BLaER1 (cell line): ENCODE measurements around the gene TMEM94.
"Not testable (repeated sequence)": the region's sequence is repeated elsewhere in the genome, so short reads cannot be mapped to it uniquely, and the experiment has no call there.

ENCODE experiments used
- H3K27ac ChIP-seq: shearing (Covaris generic); formaldehyde crosslinking; 2 replicates; pipeline ENCODE4 v1.8.1; 2022
- H3K27me3 ChIP-seq: shearing (Covaris generic); formaldehyde crosslinking; 2 replicates; pipeline ENCODE4 v1.8.1; 2022
- H3K36me3 ChIP-seq: shearing (Covaris generic); formaldehyde crosslinking; 2 replicates; pipeline ENCODE4 v1.8.1; 2022
- H3K4me1 ChIP-seq: shearing (Covaris generic); formaldehyde crosslinking; 2 replicates; pipeline ENCODE4 v1.8.1; 2022
- H3K4me2 ChIP-seq: shearing (Covaris generic); formaldehyde crosslinking; 2 replicates; pipeline ENCODE4 v1.8.1; 2022
- H3K4me3 ChIP-seq: shearing (Covaris generic); formaldehyde crosslinking; 2 replicates; pipeline ENCODE4 v1.8.1; 2022
- H3K9ac ChIP-seq: shearing (Covaris generic); formaldehyde crosslinking; 2 replicates; pipeline ENCODE4 v1.8.1; 2022
- H3K9me3 ChIP-seq: shearing (Covaris generic); formaldehyde crosslinking; 2 replicates; pipeline ENCODE4 v1.8.1; 2022
- H4K20me1 ChIP-seq: shearing (Covaris generic); formaldehyde crosslinking; 2 replicates; pipeline ENCODE4 v1.8.1; 2022
- Cebpa-rat ChIP-seq: shearing (Covaris generic); IDR thresholded peaks from 2 replicates; pipeline ENCODE4 v1.8.1; 2022

Gene TMEM94

DNA sequence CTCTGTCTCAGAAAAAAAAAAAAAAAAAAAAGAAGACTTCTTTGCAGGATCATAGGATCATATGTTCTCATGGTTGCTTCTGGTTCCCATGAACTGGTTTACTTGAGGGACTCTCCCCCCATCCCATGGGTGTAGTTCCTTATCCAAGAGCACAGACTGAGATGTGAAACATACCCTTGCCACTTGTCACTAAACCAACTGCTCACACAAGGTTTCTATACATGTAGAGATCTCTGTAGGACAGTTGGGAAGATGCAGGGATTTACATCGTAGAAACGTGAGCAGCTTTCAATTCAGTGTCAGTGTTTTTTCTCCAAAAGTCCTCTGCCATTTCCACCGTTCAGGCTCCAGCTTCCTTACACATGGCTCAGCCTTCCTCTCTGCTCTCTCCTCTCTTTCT is 11.1 kb upstream of the TMEM94 start:
- H3K4me3 ChIP-seq: no peak overlapping the region
- H3K27ac ChIP-seq: no peak overlapping the region
- no peaks in the 10 kb centered on the region for H4K20me1 ChIP-seq
- H3K9me3 ChIP-seq: no peaks in the 10 kb centered on the region
- peaks cover 51% of the 10 kb centered on the region for H3K4me1 ChIP-seq
- H3K27me3 ChIP-seq: no peaks in the 10 kb centered on the region
- H3K4me2 ChIP-seq: no peak overlapping the region
- no peak overlapping the region for H3K9ac ChIP-seq
- no peak for TF ChIP-seq Cebpa-rat
- no peaks in the 10 kb centered on the region for H3K36me3 ChIP-seq

DNA sequence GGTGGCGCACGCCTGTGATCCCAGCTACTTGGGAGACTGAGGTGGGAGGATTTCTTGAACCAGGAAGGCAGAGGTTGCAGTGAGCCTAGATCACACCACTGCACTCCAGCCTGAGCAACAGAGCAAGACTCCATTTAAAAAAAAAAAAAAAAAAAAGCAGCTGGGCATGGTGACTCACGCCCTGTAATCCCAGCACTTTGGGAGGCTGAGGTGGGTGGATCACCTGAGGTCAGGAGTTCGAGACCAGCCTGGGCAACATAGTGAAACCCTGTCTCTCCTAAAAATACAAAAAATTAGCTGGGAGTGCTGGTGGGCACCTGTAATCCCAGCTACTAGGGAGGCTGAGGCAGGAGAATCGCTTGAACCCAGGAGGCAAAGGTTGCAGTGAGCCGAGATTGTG is 10.5 kb upstream of the TMEM94 start:
- not testable (repeated sequence) for H3K27me3 ChIP-seq, H4K20me1 ChIP-seq, H3K36me3 ChIP-seq, H3K4me3 ChIP-seq, H3K27ac ChIP-seq, H3K9me3 ChIP-seq, H3K4me2 ChIP-seq, H3K9ac ChIP-seq
- H3K4me1 ChIP-seq: peaks cover 51% of the 10 kb centered on the region

DNA sequence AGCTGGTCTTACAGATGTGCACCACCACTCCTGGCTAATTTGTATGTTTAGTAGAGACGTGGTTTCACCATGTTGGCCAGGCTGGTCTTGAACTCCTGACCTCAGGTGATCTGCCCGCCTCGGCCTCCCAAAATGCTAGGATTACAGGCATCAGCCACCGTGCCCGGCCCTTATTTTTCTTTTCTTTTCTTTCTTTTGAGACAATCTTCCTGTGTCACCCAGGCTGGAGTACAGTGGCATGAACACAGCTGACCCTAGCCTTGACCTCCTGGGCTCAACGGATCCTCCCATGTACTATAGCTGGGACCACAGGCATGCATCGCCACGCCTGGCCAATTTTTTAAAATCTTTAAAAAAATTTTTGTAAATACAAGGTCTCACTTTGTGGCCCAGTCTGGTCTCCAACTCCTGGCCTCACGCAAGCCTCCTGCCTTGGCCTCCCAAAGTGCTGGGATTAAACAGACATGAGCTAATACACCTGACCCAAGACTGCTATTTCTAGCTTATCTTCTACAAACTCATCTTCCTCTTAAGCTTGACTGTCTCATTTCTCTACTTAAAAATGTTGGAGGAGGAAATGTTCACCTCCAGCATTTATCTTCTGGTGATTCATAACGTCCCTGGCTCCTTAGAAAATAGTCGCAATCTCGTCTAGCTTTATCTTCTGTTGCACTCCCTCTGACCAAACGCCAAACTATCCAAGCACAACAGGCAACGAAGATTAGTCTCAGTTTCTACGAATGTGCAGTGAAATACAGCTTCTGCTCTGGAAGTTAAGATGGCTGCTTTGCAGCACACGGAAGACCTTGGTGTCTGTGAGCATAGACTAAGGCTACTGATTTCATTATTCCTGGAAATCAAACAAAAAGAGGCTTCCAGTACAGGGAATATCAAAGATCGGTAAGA is 8.2 kb upstream of the TMEM94 start:
- H3K9me3 ChIP-seq: no peaks in the 10 kb centered on the region
- no peak overlapping the region for H3K4me2 ChIP-seq
- H3K27ac ChIP-seq: no peak overlapping the region
- no peaks in the 10 kb centered on the region for H3K27me3 ChIP-seq
- H3K9ac ChIP-seq: no peak overlapping the region
- peaks cover 47% of the 10 kb centered on the region for H3K4me1 ChIP-seq
- no peak overlapping the region for H3K4me3 ChIP-seq
- no peaks in the 10 kb centered on the region for H4K20me1 ChIP-seq
- TF ChIP-seq Cebpa-rat: no peak
- no peaks in the 10 kb centered on the region for H3K36me3 ChIP-seq

DNA sequence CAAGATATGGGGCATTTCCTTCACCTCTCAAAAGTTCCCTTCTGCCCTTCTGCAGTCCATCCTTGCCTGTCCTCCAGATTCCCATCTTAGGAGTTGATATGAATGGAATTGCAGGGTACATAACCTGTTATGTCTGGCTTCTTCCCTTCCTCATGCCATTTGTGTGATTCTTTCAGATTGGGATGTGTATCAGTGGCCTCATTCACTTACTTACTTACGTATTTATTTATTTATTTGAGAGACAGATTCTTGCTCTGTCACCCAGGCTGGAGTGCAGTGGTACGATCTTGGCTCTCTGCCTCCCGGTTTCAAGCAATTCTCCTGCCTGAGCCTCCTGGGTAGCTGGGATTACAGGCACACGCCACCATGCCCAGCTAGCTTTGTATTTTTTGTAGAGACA is 6.2 kb upstream of the TMEM94 start:
- Histone ChIP-seq H3K9me3 (no peaks in the 10 kb centered on the region), H3K9ac (no peak overlapping the region), H4K20me1 (no peaks in the 10 kb centered on the region), H3K4me1 (peaks cover 50% of the 10 kb centered on the region), H3K36me3 (no peaks in the 10 kb centered on the region), H3K27ac (no peak overlapping the region), H3K4me3 (no peak overlapping the region), H3K4me2 (no peak overlapping the region), H3K27me3 (no peaks in the 10 kb centered on the region)
- TF ChIP-seq Cebpa-rat: no peak

DNA sequence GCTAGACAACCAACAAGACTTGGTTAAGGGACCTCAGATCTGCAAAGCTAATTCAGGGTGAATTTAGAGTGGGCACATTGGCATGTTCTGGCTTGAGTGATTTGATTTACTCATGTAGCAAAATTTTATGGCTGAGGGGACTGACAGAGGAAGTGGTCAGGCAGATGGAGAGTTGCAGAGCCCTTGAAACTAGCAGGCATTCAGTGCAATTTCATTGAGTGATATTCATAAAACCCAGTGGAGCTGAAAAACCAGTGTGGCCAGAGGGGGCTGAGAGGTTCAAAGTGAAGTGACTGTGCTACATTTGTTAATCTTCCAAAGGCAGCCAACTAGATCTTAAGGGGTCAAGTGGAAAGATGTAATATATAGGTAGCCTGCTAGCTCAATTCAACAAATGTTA is 2.2 kb upstream of the TMEM94 start:
- no peak for TF ChIP-seq Cebpa-rat
- Histone ChIP-seq H4K20me1 (no peaks in the 10 kb centered on the region), H3K4me3 (no peak overlapping the region), H3K4me2 (peak overlapping the region; percentile 90), H3K9me3 (no peaks in the 10 kb centered on the region), H3K27me3 (no peaks in the 10 kb centered on the region), H3K9ac (peak overlapping the region; percentile 16; the same call in 1 of the 2 replicates), H3K27ac (peak overlapping the region; percentile 97; the same call in 1 of the 2 replicates), H3K4me1 (peaks cover 75% of the 10 kb centered on the region), H3K36me3 (no peaks in the 10 kb centered on the region)

DNA sequence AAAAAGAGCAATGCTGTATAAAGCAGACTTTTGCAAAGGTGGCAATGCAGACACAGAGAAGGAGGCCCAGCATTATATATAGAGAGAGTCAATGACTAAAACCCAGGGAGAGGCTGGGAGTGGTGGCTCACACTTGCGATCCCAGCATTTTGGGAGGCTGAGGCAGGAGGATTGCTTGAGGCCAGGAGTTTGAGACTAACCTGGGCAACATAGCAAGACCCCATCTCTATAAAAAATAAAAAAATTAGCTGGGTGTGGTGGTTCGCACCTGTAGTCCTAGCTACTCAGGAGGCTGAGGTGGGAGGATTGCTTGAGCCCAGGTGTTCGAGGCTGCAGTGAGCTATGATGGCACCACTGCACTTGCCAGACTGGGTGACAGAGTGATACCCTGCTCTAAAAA is 1.8 kb upstream of the TMEM94 start:
- H3K27me3 ChIP-seq, H3K9me3 ChIP-seq, H3K36me3 ChIP-seq, H3K9ac ChIP-seq, H4K20me1 ChIP-seq, H3K4me3 ChIP-seq: not testable (repeated sequence)
- Histone ChIP-seq H3K4me2 (peak overlapping the region; percentile 90), H3K27ac (peak overlapping the region; percentile 97), H3K4me1 (peaks cover 78% of the 10 kb centered on the region)

DNA sequence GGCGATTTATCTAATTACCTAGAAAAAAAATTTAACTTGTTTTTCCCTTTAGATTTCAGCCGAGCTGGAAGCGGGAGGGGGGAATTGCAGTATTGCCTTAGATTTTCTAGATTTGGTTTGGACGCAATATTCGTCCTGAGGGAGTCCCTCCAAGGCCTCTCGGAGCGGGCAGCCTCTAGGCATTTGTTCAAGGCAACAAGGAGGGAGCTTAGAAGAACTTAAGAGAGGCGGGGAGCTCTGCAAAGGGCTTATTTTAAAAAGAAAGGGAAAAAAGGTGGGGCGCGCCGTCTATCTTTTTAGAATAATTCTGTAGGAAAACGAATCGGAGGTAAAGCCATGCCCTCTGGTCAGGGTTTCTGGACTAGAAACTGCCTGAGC is 407 bp upstream of the TMEM94 start:
- no peak for TF ChIP-seq Cebpa-rat
- no peaks in the 10 kb centered on the region for H4K20me1 ChIP-seq
- H3K4me1 ChIP-seq: peaks cover 78% of the 10 kb centered on the region
- H3K9me3 ChIP-seq: no peaks in the 10 kb centered on the region
- peak overlapping the region; percentile 97 for H3K9ac ChIP-seq
- no peaks in the 10 kb centered on the region for H3K27me3 ChIP-seq
- H3K36me3 ChIP-seq: no peaks in the 10 kb centered on the region; the same call in 1 of the 2 replicates
- peak overlapping the region; percentile 97 for H3K27ac ChIP-seq
- peak overlapping the region; percentile 83 for H3K4me3 ChIP-seq
- H3K4me2 ChIP-seq: peak overlapping the region; percentile 90

DNA sequence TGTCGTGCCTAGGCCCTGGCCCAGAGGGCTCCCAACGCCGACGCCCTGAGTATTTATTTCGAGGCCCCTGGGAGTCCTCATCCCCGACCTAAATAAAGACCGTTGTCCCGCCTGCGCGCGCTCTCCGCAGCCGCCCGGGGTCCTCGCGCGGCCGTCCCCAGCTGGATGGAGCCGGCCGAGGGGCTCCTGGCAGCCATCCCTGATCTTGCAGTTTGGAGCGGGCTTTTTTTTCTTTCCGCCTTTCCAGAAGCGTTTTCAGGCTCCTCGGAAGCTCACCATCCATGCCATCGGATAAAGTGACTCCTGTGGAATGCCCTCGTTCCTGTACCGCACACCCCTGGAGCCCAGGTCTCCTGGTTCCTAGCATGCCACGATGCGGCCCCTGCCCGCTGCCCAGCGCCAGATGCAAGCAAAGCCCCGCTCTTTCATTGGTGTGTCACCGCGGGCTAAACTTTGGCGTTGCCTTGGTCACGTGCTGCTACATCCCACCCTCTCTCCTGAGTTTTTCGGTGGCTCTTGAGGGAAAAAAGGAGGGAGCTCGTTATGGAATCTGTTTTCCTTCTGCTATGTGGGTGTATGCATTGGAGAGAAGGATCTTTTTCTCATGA is 716 bp downstream of the TMEM94 start:
- TF ChIP-seq Cebpa-rat: no peak
- H3K4me3 ChIP-seq: peak overlapping the region; percentile 83
- peak overlapping the region; percentile 97 for H3K27ac ChIP-seq
- no peaks in the 10 kb centered on the region for H3K27me3 ChIP-seq
- peak overlapping the region; percentile 90 for H3K4me2 ChIP-seq
- no peaks in the 10 kb centered on the region; the same call in 1 of the 2 replicates for H3K36me3 ChIP-seq
- H3K4me1 ChIP-seq: peaks cover 79% of the 10 kb centered on the region
- no peaks in the 10 kb centered on the region for H4K20me1 ChIP-seq
- H3K9ac ChIP-seq: peak overlapping the region; percentile 97
- H3K9me3 ChIP-seq: no peaks in the 10 kb centered on the region

DNA sequence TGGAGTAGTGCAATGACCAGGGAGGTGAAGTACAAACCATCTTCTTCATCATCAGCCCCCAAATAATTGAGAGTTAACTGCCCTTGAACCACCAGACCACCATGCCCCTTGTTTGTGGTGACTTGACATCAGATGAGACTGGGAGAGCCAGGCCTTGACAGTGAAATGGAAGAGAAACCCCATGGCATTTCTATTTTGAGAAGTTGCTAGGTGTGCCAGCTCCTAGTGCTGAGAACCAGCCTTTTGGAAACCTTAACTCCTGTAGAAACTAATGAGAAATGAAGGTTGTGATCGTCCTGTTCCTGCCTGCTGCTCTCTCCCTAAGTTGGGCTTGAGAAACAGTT is 2.8 kb downstream of the TMEM94 start:
- Histone ChIP-seq H3K4me1 (peaks cover 77% of the 10 kb centered on the region), H3K27me3 (no peaks in the 10 kb centered on the region), H3K9me3 (peaks cover 4% of the 10 kb centered on the region), H3K9ac (peak overlapping the region; percentile 97), H3K36me3 (peaks cover 11% of the 10 kb centered on the region; the same call in 1 of the 2 replicates), H3K4me3 (peak overlapping the region; percentile 1; the same call in 1 of the 2 replicates), H3K27ac (peak overlapping the region; percentile 97), H4K20me1 (no peaks in the 10 kb centered on the region), H3K4me2 (peak overlapping the region; percentile 90)
- no peak for TF ChIP-seq Cebpa-rat

DNA sequence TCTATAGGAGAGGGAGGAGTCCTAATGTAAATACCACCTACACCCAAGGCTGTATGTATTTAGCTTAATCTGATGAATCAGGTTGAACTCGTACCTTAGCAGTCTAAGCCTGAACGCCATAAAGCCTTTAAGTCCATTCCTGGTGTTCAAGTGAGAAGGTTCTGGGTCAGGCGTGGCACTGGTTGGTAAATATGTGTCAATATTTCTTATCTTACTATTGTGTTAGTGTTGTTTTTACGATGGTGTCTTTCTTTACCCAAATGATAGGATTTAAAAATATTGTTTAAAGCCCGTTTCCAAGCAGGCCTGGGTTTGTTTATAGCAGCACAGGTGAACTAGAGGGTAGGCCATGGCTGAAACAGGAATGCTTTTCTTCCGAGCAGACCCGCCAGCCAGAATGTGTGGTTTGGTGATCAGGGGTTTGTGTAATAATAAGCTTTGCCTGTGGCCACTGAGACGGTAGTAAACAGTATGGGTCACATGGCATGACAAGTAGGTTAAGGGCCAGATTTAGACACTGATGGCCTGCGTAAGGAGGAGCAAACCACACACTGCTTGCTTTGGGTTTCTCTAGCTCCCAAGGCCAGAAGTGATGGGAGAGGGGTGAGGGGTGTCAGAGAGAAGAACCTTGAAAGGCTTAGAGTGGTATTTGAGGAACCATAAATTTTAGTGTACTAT is 3.3 kb downstream of the TMEM94 start:
- Histone ChIP-seq H3K36me3 (peaks cover 14% of the 10 kb centered on the region), H3K9ac (peak overlapping the region; percentile 97), H3K27me3 (no peaks in the 10 kb centered on the region), H3K4me2 (peak overlapping the region; percentile 90), H3K27ac (peak overlapping the region; percentile 97), H4K20me1 (no peaks in the 10 kb centered on the region), H3K4me3 (peak overlapping the region; percentile 1; the same call in 1 of the 2 replicates), H3K9me3 (peaks cover 8% of the 10 kb centered on the region), H3K4me1 (peaks cover 74% of the 10 kb centered on the region)
- no peak for TF ChIP-seq Cebpa-rat
